DLD1 (cell line): Measurements from ENCODE around the gene EXOC4.

Source experiments
- in situ Hi-C: cut with HindIII; loops from 2 replicates; pipeline ENCODE4 v1.10.0; 2017; ENCODE audit warnings: low sequenced_read_pairs

EXOC4 gene

GRCh38 chr7:133652547-133652946 lies 399.7 kb downstream of the EXOC4 start:
- in situ Hi-C loops, result no loop called here

- in situ Hi-C loops, result no loop called here
Observed at GRCh38 chr7:133654547-133654946, 401.7 kb downstream of the EXOC4 start.

GRCh38 chr7:133662276-133662675 lies 409.4 kb downstream of the EXOC4 start:
- in situ Hi-C loops, result no loop called here

- in situ Hi-C loops, result no loop called here
Observed at GRCh38 chr7:133662830-133663229, 410.0 kb downstream of the EXOC4 start.

GRCh38 chr7:133664528-133664927 lies 411.6 kb downstream of the EXOC4 start:
- in situ Hi-C loops, result no loop called here

- in situ Hi-C loops, result no loop called here
Observed at GRCh38 chr7:133668296-133669060, 415.6 kb downstream of the EXOC4 start.

- in situ Hi-C loops, result no loop called here
Observed at GRCh38 chr7:133669061-133669455, 416.2 kb downstream of the EXOC4 start.

GRCh38 chr7:133670250-133670649 lies 417.4 kb downstream of the EXOC4 start:
- in situ Hi-C loops, result no loop called here

GRCh38 chr7:133672866-133673265 lies 420.0 kb downstream of the EXOC4 start:
- in situ Hi-C loops, result no loop called here

- in situ Hi-C loops, result no loop called here
Observed at GRCh38 chr7:133674079-133674763, 421.3 kb downstream of the EXOC4 start.

GRCh38 chr7:133675510-133676218 lies 422.8 kb downstream of the EXOC4 start:
- in situ Hi-C loops, result no loop called here

GRCh38 chr7:133676805-133677370 lies 424.0 kb downstream of the EXOC4 start:
- in situ Hi-C loops, result no loop called here

GRCh38 chr7:133678137-133678814 lies 425.4 kb downstream of the EXOC4 start:
- in situ Hi-C loops, result no loop called here

- in situ Hi-C loops, result no loop called here
Observed at GRCh38 chr7:133679977-133680376, 427.1 kb downstream of the EXOC4 start.

- in situ Hi-C loops, result no loop called here
Observed at GRCh38 chr7:133681529-133681928, 428.7 kb downstream of the EXOC4 start.

GRCh38 chr7:133682364-133683181 lies 429.7 kb downstream of the EXOC4 start:
- in situ Hi-C loops, result no loop called here

GRCh38 chr7:133683182-133683454 lies 430.2 kb downstream of the EXOC4 start:
- in situ Hi-C loops, result no loop called here

- in situ Hi-C loops, result no loop called here
Observed at GRCh38 chr7:133688483-133689239, 435.8 kb downstream of the EXOC4 start.

- in situ Hi-C loops, result no loop called here
Observed at GRCh38 chr7:133690740-133691139, 437.9 kb downstream of the EXOC4 start.
